Skeletal muscle satellite cell (primary cell): ENCODE results near the gene ADGRL1. TPM values are rescaled to one million over a fixed set of nuclear protein-coding genes. Genes with fewer than 3 reads are reported as not detected.
"Not testable (repeated sequence)": the region's sequence is repeated elsewhere in the genome, so short reads cannot be mapped to it uniquely, and the experiment has no call there.

Source experiments
- H3K27me3 ChIP-seq: 2 replicates; pipeline ENCODE4 v1.7.0; 2013; ENCODE audit warnings: low read length; ENCODE audit not compliant: control insufficient read depth, insufficient read depth
- H3K36me3 ChIP-seq: 2 replicates; pipeline ENCODE4 v1.7.0; 2013; ENCODE audit warnings: mild to moderate bottlenecking, control low read depth, low read length; ENCODE audit not compliant: insufficient read depth
- H3K4me1 ChIP-seq: 2 replicates; pipeline ENCODE4 v1.7.0; 2013; ENCODE audit warnings: low read length; ENCODE audit not compliant: control insufficient read depth, insufficient read depth
- H3K4me2 ChIP-seq: 2 replicates; pipeline ENCODE4 v1.7.0; 2013; ENCODE audit warnings: mild to moderate bottlenecking, low read length
- H3K4me3 ChIP-seq: 2 replicates; pipeline ENCODE4 v1.7.0; 2013; ENCODE audit warnings: low read length
- H3K9ac ChIP-seq: 2 replicates; pipeline ENCODE4 v1.7.0; 2013; ENCODE audit warnings: mild to moderate bottlenecking, low read depth, low read length, moderate library complexity
- H3K9me3 ChIP-seq: replicated peaks from 2 replicates; pipeline ENCODE4 v1.7.0; 2013; ENCODE audit warnings: mild to moderate bottlenecking, control low read depth, low read length
- total RNA-seq: library from RNA; depleted of rRNA; stranded (reverse); fragments of >200 nt; gene quantifications from 2 replicates; pipeline ENCODE4 v1.2.3, GENCODE V29; 2012; rRNA removed

ADGRL1 gene
- 1.0 and 1.5 TPM in 2 replicates for total RNA-seq

- H3K9ac ChIP-seq, H3K36me3 ChIP-seq, H3K4me1 ChIP-seq, H3K9me3 ChIP-seq: not testable (repeated sequence)
- Histone ChIP-seq H3K4me3 (peak within 1 kb of the TSS; percentile 68), H3K4me2 (peak within 1 kb of the TSS; percentile 80), H3K27me3 (peaks cover 34% of the 10 kb centered on the region)
Measured at GRCh38 chr19:14205452-14206287, at the start of gene ADGRL1. ADGRL1 (minus strand) TSS chr19:14206169; CDS start chr19:14183602, 22,567 bp downstream.

- not testable (repeated sequence) for H3K4me2 ChIP-seq, H3K4me3 ChIP-seq, H3K9ac ChIP-seq, H3K4me1 ChIP-seq, H3K9me3 ChIP-seq, H3K36me3 ChIP-seq
- peaks cover 24% of the 10 kb centered on the region for H3K27me3 ChIP-seq
Measured at GRCh38 chr19:14255316-14255715, 49.3 kb upstream of the ADGRL1 start.

- H3K4me2 ChIP-seq, H3K36me3 ChIP-seq, H3K9ac ChIP-seq, H3K9me3 ChIP-seq, H3K4me3 ChIP-seq, H3K4me1 ChIP-seq: not testable (repeated sequence)
- peaks cover 18% of the 10 kb centered on the region for H3K27me3 ChIP-seq
Measured at GRCh38 chr19:14253822-14254599, 48.0 kb upstream of the ADGRL1 start.

GRCh38 chr19:14252136-14252535 lies 46.2 kb upstream of the ADGRL1 start:
- not testable (repeated sequence) for H3K4me3 ChIP-seq, H3K36me3 ChIP-seq, H3K9me3 ChIP-seq, H3K9ac ChIP-seq, H3K4me2 ChIP-seq, H3K4me1 ChIP-seq
- H3K27me3 ChIP-seq: peaks cover 22% of the 10 kb centered on the region

DNA sequence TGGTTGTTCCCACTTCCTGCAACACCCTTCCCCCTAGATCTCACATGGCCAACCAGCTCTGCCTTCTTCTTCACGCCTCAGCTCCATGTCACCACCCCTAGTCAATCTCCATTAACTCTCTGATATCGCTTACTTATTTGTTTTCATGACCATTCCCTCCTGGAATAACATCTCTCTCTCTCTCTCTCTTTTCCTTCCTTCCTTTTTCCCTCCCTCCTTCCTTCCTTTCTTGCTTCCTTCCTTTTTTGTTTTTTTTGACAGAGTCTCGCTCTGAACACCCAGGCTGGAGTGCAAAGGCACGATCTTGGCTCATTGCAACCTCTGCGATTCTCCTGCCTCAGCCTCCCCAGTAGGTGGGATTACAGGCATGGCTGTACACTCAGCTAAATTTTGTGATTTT lies 44.9 kb upstream of the ADGRL1 start:
- H3K9me3 ChIP-seq: no peaks in the 10 kb centered on the region
- H3K27me3 ChIP-seq: peaks cover 22% of the 10 kb centered on the region
- H3K4me1 ChIP-seq: no peaks in the 10 kb centered on the region
- H3K9ac ChIP-seq: no peak overlapping the region
- H3K4me2 ChIP-seq: no peak overlapping the region
- no peaks in the 10 kb centered on the region for H3K36me3 ChIP-seq
- no peak overlapping the region for H3K4me3 ChIP-seq

DNA sequence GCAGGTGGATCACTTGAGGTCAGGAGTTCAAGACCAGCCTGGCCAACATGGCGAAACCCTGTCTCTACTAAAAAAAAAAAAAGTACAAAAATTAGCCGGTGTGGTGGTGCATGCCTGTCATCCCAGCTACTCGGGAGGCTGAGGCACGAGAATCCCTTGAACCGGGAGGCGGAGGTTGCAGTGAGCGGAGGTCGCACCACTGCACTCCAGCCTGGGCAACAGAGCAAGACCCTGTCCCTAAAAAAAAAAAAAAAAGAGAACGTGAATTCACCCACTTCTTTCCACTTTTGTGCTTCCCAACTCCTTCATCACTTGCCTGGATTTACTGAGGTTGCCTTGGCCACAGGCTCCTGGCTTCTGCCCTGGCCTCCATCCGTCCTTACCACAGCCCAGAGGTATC lies 44.3 kb upstream of the ADGRL1 start:
- H3K27me3 ChIP-seq: peaks cover 22% of the 10 kb centered on the region
- H3K4me2 ChIP-seq, H3K9me3 ChIP-seq, H3K4me1 ChIP-seq, H3K9ac ChIP-seq, H3K36me3 ChIP-seq, H3K4me3 ChIP-seq: not testable (repeated sequence)

- not testable (repeated sequence) for H3K4me1 ChIP-seq, H3K4me3 ChIP-seq, H3K36me3 ChIP-seq, H3K9ac ChIP-seq, H3K9me3 ChIP-seq, H3K4me2 ChIP-seq
- H3K27me3 ChIP-seq: peaks cover 22% of the 10 kb centered on the region
Measured at GRCh38 chr19:14249891-14250290, 43.9 kb upstream of the ADGRL1 start.

GRCh38 chr19:14249012-14249754 lies 43.2 kb upstream of the ADGRL1 start:
- not testable (repeated sequence) for H3K4me1 ChIP-seq, H3K36me3 ChIP-seq, H3K9ac ChIP-seq, H3K9me3 ChIP-seq
- H3K27me3 ChIP-seq: peaks cover 18% of the 10 kb centered on the region
- peak overlapping the region; percentile 42 for H3K4me3 ChIP-seq
- H3K4me2 ChIP-seq: peak overlapping the region; percentile 67

DNA sequence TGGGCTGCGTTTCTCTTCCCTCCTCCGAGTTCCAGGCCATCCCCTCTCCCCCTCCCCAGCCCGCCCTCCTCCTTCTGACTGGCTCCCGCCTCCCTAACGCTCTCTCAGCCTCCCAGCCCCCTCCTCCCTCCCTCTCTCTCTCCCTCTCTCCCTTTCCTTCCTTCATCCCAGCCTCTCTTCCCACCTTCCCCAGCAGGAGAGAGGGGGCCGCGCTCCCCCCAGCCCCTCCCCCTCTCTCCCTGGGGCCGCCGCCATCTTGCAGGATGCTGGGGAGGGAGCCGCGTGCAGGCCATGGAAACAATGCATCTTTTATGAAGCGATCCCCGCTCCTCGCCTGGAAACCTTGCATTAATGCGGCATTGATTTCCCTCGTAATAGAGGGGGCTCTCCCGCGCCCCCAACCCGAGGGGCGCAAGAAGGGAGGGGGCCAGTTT lies 42.6 kb upstream of the ADGRL1 start:
- H3K9me3 ChIP-seq: no peaks in the 10 kb centered on the region
- H3K4me2 ChIP-seq: peak overlapping the region; percentile 67
- no peak overlapping the region for H3K9ac ChIP-seq
- H3K4me3 ChIP-seq: no peak overlapping the region
- no peaks in the 10 kb centered on the region for H3K4me1 ChIP-seq
- H3K36me3 ChIP-seq: no peaks in the 10 kb centered on the region
- peaks cover 15% of the 10 kb centered on the region for H3K27me3 ChIP-seq

DNA sequence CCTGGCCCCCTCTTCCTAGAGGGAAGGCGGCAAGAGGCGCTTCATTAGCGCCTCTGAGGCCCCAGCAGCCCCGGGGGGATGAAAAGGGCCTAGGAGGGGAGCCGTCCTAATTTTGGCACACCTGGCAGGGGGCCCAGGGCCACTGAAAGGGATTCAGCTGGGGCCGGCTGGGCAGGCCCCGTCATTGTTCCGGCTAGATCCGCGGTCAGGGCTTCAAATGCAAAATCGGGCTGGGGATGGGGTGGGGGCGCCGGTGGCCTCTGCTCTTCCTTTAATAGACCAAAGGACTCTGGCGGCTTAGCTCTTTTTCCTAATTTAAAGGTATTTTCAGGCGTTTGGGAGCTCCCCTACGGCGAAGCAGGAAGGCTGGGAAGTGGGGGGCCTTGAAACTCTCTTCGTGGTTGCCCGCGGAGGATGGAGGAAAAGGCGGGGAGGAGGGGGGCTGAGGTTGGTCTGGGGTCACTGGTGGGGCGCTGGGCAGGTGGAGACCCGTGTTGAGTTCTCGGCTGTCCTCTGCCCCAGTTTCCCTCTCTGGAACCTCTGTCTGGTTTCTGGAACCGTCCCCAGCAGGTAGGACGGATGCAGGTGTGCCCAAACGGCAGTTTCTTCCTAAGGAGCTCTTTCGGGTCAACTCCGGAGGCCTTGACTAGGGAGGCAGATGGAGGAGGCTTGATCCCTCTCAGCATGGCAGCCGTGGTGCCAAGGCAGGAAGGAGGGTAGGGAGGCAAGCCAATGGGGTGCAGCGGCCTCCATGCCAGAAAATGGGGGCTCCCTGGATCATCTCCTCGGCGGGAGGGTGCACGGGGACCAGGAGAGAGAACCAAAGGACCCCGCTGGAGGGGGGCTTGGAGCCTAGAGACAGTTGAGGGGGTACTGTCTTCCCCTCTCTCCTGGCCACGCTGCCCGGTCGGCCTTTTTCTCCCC lies 41.8 kb upstream of the ADGRL1 start:
- H3K4me2 ChIP-seq, H3K4me1 ChIP-seq, H3K9ac ChIP-seq, H3K4me3 ChIP-seq, H3K36me3 ChIP-seq, H3K9me3 ChIP-seq: not testable (repeated sequence)
- H3K27me3 ChIP-seq: peaks cover 19% of the 10 kb centered on the region

GRCh38 chr19:14247205-14247547 lies 41.2 kb upstream of the ADGRL1 start:
- not testable (repeated sequence) for H3K4me3 ChIP-seq, H3K9me3 ChIP-seq, H3K4me1 ChIP-seq, H3K4me2 ChIP-seq, H3K9ac ChIP-seq, H3K36me3 ChIP-seq
- peaks cover 19% of the 10 kb centered on the region for H3K27me3 ChIP-seq
